ENCODE data around the gene IFNA13. TPM values are rescaled to one million over a fixed set of nuclear protein-coding genes. Genes with fewer than 3 reads are reported as not detected.

The IFNA13 gene
- polyA plus RNA-seq, 2 of the 4 experiments (the other 2 are of a cell fraction) = not detected

- ChIA-PET CTCF (interaction anchor here (1.0 to 2.0 kb wide), 3 partner anchors 14 to 448 kb away, joined by 3 to 9 read pairs (median 4); no protein-coding TSS in a partner anchor), POLR2A (no interaction called here)
- H3K9me3 ChIP-seq = peaks cover 8% of the 10 kb centered on the region; the same call in 2 of the 3 replicates
- TF ChIP-seq JUNB (IDR thresholded peaks at IDR 0.05) = no peak
- 60% methylated on average over 4 of the region's 4 CpGs for WGBS (ENCODE audit: missing lambda C conversion rate)
- H3K4me1 ChIP-seq = peaks cover 3% of the 10 kb centered on the region; the same call in 1 of the 3 replicates
- ATAC-seq (no peak), DNase-seq (ENCODE audit: low read depth in 1 of 2, low spot score in 1 of 2) (no peak), FAIRE-seq (no peak)
- H3K4me2 ChIP-seq = no peak overlapping the region
- H3K27ac ChIP-seq = no peak overlapping the region
- H3K4me3 ChIP-seq = no peak overlapping the region
These were observed 27.1 kb downstream of the IFNA13 start for GRCh38 chr9:21340735-21341134.

GRCh38 chr9:21336457-21336856, 31.4 kb downstream of the IFNA13 start:
- no peak for FAIRE-seq
- ATAC-seq = peak in 1 of 2 experiments; percentile 39; a peak in 4 of 6 replicates
- no peak for TF ChIP-seq USF2 (IDR thresholded peaks at IDR 0.05)
- ChIA-PET POLR2A (no interaction called here), CTCF (interaction anchor here (0.6 to 1.6 kb wide), 2 partner anchors 60 to 468 kb away, joined by 3 to 4 read pairs; no protein-coding TSS in a partner anchor)
- no peaks in the 10 kb centered on the region for H3K9me3 ChIP-seq
- no peak overlapping the region for H3K4me3 ChIP-seq
- peaks cover 29% of the 10 kb centered on the region for H3K4me1 ChIP-seq
- peak in 1 of 2 experiments; percentile 27 for DNase-seq (ENCODE audit: low read depth in 1 of 2, low spot score in 1 of 2)
- no peak overlapping the region for H3K4me2 ChIP-seq
- H3K27ac ChIP-seq = no peak overlapping the region

- 0% methylated on average over 18 of the region's 55 CpGs for WGBS (ENCODE audit: missing lambda C conversion rate)
- FAIRE-seq = peak; percentile 86
- peak; percentile 97 to 98 for ATAC-seq
- H3K4me1 ChIP-seq = peaks cover 36% of the 10 kb centered on the region
- peak within 1 kb of the TSS; percentile 95 to 99 for H3K27ac ChIP-seq
- peak; percentile 67; the same call in 2 of the 3 replicates for TF ChIP-seq BCL3 (IDR thresholded peaks at IDR 0.05)
- peak; percentile 74 for TF ChIP-seq MAX (IDR thresholded peaks at IDR 0.05)
- peak; percentile 57; the same call in 1 of the 2 replicates for TF ChIP-seq MYC (IDR thresholded peaks at IDR 0.05; ENCODE audit: borderline replicate concordance, low read length)
- TF ChIP-seq MAFK (IDR thresholded peaks at IDR 0.05; ENCODE audit: partially characterized antibody) = no peak
- no peak for TF ChIP-seq TP53 (CRISPR knock-in tag; IDR thresholded peaks at IDR 0.05)
- peak; percentile 93 for TF ChIP-seq HMGXB4 (CRISPR knock-in tag; IDR thresholded peaks at IDR 0.05; ENCODE audit: borderline replicate concordance)
- peak; percentile 96 for TF ChIP-seq PHF8 (IDR thresholded peaks at IDR 0.05; ENCODE audit: borderline replicate concordance, low read depth)
- TF ChIP-seq E2F6 (IDR thresholded peaks at IDR 0.05; ENCODE audit: borderline replicate concordance, low read depth) = peak; percentile 45; the same call in 1 of the 2 replicates
- peak; percentile 23; the same call in 1 of the 2 replicates for TF ChIP-seq RFX5 (IDR thresholded peaks at IDR 0.05)
- peak; percentile 61; the same call in 1 of the 2 replicates for TF ChIP-seq TFCP2L1 (CRISPR knock-in tag; IDR thresholded peaks at IDR 0.05)
- peak; percentile 71 for TF ChIP-seq POLR2A (IDR thresholded peaks at IDR 0.05; ENCODE audit: low read length)
- no peak for TF ChIP-seq CBX8 (IDR thresholded peaks at IDR 0.05)
- TF ChIP-seq JUN (IDR thresholded peaks at IDR 0.05) = peak; percentile 37 to 91; a peak in 3 of 5 replicates
- TF ChIP-seq MAZ (IDR thresholded peaks at IDR 0.05; ENCODE audit: borderline replicate concordance, low read depth, low read length) = peak; percentile 44; the same call in 1 of the 2 replicates
- H3K9me3 ChIP-seq = no peaks in the 10 kb centered on the region
- CTCF ChIA-PET = interaction anchor here (1.0 to 8.3 kb wide), 7 partner anchors 9 to 478 kb away, joined by 3 to 65 read pairs (median 5); no protein-coding TSS in a partner anchor
- POLR2A ChIA-PET = interaction anchor here (0.6 to 1.1 kb wide), 10 partner anchors 9 to 257 kb away, joined by 3 to 6 read pairs (median 3); no protein-coding TSS in a partner anchor
- peak within 1 kb of the TSS; percentile 70 for H3K4me3 ChIP-seq
- H3K4me2 ChIP-seq = peak within 1 kb of the TSS; percentile 66
- DNase-seq (ENCODE audit: low read depth in 1 of 2, low spot score in 1 of 2) = peak; percentile 94 to 97
These were observed 32.9 kb downstream of the IFNA13 start, which contains the start of gene KLHL9 for GRCh38 chr9:21334701-21335632. Gene KLHL9 (minus strand): TSS chr9:21335404. CDS start chr9:21334859, 545 bp downstream.

Measured in A549 (cell line).